GM21576 (cell line): ENCODE data around the gene NCOA5.

Experiments
- ATAC-seq: cut with Tn5 transposase; IDR thresholded peaks from one replicate; pipeline ENCODE4 v1.9.1; 2021; ENCODE audit warnings: mild to moderate bottlenecking, moderate library complexity; ENCODE audit not compliant: unreplicated experiment

Gene NCOA5

DNA sequence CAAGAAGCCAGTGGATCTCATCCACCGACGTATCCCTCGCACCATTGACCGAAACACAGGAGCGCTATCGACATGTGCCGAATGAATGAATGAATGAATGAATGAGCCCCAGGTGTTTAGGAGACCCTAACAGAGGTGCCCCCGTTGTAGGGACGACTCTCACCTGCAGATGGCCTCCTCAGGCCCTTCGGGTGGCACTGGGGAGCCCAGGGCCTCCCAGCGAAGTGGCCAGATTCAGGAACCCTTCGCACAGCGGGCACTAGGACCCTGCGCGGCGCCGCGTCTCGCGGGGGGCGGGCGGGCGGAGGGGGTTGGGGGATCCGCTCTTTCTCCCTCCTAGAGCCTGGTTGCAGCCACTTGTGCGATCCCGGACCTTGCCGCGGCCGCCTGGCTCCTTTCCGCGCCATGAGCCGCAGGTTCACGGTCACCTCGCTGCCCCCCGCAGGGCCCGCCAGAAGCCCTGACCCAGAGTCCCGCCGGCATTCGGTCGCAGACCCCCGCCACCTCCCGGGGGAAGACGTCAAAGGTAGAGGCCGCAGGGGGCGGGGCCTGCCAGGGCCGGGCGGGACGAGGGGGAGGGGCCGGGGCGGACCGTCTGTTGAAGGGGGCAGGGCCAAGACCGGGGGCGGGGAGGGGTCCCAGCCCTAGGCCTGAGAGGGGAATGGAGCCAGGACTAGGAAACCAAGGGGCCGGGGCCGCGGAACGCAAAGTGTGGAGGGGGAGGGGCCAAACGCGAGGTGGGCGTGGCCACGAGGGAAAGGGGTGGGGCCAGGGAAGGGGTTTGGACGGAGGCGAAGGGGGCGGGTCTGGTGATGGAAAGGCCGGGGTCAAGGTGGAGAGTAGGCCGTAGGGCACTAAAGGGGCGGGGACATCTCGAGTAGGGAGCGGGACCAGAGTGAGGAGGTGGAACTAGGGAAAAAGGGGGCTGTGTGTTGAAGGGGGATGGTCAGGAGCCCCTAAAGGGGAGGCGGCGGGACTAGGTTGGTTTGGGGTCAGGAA is 68.1 kb downstream of the NCOA5 start:
- no peak for ATAC-seq

DNA sequence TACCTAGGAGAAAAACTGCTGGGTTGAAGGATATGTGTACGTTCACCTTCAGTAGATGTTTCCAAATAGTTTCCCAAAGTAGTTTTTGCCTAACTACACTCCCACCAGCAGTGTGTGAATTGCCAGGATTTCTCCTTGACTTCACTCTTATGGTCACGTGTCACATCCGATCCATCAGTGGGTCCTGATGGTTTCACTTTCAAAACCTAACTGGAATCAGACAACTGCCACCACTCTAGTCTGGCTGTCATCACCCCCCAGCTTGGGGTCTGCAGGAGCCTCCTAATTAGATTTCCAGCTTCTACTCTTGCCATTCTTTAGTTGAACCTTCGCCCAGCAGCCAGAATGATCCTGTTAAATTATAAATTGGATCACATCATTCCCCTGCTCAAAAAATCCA is 69.2 kb downstream of the NCOA5 start:
- ATAC-seq = no peak

DNA sequence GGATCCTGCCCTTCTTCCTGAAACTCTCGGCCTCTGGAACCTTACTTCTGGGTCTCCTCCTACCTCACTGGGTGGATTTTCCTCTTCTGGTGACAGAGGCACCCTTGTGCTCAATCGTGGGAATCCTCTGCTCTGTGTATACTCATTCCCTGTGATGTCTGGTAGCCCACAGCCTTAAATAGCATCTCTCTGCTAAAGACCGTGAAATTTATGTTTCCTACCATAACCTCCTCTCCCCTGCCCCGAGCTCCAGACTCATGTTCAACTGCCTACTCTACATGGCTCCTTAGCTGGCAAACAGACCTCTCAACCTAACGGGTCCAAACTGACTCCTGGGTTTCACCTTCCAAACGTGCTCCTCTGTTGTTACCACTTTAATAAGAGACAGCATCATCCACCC is 71.2 kb downstream of the NCOA5 start:
- ATAC-seq = no peak

DNA sequence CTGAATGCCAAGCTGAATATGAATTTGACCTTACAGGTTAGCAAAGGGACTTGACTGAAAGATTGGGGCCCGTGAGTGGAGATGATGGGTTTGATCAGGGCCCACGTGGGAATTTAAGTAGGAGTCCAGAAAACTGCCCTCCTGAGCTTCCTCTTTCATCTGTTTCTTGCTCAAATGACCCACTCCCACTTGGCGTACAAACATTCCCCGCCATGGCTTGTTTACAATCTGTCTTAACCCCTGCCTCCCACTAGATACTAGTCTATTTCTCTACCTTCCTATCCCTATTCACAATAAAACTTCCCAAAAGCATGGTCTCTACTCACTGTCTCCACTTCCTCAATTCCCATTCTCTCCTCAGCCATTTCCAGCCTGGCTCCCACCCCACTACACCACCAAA is 71.7 kb downstream of the NCOA5 start:
- ATAC-seq = no peak

DNA sequence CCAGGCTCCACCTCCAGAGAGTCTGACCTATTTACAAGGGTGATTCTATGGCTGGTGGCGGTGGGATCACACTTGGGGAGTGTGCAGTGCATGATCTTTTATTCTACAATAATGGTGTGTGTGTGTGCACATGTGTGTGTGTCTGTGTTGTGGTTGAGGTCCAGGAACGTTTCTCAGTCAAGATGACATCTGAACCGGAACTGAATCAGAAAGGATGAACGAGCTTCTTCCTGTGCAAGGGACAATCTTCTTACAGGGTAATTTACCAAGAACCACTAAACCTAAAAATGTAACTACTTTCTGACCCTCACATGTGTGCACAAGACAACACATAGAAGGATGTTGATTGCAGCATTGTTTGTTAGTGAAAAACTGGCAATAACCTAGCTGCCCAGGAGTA is 72.5 kb downstream of the NCOA5 start:
- no peak for ATAC-seq

DNA sequence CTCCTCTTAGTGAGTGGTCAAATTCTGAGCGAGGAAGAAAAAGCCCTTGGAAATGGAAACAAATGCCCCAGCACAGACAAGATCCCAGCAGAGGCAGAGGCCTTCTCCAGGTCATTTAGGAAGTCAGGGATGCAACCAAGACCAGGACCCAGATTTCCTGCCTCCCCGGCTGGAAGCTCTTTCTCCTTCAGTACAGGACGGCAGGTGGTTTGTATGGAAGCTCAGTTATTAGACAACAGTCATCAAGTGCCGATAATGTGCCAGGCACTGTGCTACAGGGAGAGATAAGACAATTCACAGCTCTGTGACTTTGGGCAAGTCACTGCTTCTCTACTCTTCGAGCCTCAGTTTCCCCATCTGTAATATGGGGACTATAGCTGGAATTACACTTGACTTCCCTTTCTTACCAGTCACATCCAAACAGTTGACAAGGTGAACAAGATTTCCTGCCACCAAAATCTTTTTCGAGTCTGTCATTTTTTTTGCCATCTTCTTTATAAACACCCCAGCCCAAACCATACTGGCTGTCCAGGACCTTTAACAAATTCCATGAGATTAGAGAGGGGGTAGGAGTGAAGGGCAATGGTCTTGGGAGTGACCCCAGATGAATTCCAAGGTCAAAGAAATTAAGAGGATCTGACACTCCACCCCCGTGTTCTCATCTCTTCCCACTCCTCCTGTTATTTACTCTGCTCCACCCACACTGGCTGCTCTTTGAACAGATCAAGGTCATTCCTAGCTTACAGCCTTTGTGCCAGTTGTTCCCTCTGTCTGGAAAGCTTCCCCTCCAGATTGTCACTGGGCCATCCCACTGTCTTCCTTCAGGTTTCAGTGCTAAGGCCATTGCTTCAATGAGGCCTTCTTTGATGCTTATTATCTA is 75.0 kb downstream of the NCOA5 start:
- ATAC-seq = no peak

DNA sequence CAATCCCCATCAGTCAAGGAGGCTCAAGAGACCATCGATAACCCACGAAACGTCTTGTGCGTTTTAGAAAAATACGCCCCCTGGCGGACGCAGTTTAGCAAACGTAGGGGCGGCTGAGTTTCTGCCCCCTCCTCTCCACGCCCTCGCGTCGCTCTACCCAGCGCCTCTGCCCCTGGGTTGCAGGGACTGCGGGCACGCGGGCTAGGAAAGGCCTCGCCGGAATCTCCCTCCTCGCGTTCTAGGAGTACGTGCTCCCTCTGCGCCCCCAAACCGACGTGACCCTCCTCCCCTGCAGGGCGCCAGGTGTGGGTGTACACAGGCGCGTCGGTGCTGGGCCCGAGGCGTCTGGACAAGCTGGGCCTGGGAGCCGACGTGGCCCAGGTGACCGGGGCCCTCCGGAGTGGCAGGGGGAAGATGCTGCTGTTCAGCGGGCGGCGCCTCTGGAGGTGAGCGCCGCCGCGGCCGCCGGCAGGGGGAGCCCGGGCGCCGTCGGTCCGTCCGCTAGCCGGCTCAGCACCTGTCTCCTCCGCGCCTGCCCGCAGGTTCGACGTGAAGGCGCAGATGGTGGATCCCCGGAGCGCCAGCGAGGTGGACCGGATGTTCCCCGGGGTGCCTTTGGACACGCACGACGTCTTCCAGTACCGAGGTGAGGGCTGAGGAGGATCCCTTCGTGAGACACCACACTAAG is 75.8 kb downstream of the NCOA5 start:
- ATAC-seq = peak; percentile 60

DNA sequence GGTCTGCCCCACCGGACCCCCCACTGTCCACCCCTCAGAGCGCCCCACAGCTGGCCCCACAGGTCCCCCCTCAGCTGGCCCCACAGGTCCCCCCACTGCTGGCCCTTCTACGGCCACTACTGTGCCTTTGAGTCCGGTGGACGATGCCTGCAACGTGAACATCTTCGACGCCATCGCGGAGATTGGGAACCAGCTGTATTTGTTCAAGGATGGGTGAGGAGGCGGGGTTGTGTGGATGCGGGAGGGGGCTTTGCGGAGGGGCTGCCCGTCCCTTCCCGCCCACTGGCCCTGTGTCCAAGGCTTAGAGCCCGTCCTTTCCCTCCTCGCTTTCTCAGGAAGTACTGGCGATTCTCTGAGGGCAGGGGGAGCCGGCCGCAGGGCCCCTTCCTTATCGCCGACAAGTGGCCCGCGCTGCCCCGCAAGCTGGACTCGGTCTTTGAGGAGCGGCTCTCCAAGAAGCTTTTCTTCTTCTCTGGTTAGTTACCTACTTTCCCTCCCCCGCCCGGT is 76.4 kb downstream of the NCOA5 start:
- ATAC-seq = no peak

DNA sequence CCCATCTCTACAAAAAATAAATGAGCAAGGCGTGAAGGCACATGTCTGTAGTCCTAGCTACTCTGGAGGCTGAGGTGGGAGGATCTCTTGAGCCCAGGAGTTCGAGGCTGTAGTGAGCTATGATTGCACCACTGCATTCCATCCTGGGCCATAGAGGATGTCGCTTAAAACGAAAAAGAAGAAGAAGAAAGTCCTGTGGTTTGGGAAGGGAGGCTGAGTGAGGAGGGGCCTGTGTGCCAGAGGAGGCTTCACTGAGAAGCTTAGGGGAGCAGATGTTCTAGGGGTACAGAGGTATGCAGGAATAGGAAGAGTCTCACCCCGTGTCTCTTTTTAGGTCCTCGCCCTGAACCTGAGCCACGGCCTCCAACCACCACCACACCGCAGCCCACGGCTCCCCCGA is 76.8 kb downstream of the NCOA5 start:
- ATAC-seq = no peak

DNA sequence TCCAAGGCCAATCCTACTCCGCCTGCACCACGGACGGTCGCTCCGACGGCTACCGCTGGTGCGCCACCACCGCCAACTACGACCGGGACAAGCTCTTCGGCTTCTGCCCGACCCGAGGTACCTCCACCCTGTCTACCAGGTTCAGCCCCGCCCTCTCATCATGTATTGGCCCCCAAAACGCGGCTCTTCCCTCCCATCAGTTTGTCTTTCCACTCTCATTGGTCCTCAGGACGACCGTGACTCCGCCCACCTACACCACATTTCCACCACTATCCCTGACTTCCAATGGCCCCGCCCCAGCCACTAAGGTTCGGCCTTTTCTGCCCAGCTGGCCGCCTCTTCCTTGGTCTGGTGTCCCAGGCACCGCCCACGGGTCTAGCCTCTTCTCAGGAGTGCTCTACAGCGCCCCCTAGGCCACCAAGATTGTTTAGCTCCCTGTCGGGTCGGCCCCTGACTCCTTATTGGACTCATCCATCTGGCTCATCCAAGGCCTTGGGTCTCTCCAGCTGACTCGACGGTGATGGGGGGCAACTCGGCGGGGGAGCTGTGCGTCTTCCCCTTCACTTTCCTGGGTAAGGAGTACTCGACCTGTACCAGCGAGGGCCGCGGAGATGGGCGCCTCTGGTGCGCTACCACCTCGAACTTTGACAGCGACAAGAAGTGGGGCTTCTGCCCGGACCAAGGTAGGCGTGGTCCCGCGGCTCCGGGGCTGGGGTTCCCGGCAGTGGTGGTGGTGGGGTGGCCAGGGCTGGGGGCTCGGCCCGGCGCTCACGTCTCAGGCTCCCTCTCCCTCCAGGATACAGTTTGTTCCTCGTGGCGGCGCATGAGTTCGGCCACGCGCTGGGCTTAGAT is 77.9 kb downstream of the NCOA5 start:
- no peak for ATAC-seq
